ENCODE results near the gene NOS1. TPM values are rescaled to one million over a fixed set of nuclear protein-coding genes. Genes with fewer than 3 reads are reported as not detected.

The NOS1 gene
- total RNA-seq, 3 donors from 2014 or later: under 0.01 to 0.16 TPM; not detected in 1

DNA sequence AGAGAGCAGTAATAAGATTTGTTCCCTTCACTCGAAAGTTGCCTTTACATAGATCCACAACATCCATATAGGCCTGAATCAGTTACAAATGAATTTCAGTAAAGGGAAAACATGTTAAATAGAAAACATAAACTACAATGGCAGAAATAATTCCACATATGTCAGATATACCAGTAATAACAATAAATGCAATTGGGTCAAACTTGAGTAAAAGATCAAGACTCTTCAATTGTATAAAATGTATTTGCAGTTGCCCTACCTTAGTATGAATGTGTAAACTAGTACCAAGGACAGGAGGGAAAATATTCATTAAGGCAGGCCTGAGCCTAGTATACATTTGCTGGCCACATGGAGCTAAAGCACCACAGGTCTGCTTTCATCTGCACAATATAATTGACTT is 17.6 kb downstream of the NOS1 start:
- Histone ChIP-seq H3K36me3 (no peaks in the 10 kb centered on the region), H3K4me3 (no peak overlapping the region), H3K9me3 (peaks cover 0 to 5% of the 10 kb centered on the region in 2 donors), H3K27ac (no peak overlapping the region), H3K27me3 (no peaks in the 10 kb centered on the region), H3K4me1 (no peaks in the 10 kb centered on the region)
- TF ChIP-seq, protein P1, sequence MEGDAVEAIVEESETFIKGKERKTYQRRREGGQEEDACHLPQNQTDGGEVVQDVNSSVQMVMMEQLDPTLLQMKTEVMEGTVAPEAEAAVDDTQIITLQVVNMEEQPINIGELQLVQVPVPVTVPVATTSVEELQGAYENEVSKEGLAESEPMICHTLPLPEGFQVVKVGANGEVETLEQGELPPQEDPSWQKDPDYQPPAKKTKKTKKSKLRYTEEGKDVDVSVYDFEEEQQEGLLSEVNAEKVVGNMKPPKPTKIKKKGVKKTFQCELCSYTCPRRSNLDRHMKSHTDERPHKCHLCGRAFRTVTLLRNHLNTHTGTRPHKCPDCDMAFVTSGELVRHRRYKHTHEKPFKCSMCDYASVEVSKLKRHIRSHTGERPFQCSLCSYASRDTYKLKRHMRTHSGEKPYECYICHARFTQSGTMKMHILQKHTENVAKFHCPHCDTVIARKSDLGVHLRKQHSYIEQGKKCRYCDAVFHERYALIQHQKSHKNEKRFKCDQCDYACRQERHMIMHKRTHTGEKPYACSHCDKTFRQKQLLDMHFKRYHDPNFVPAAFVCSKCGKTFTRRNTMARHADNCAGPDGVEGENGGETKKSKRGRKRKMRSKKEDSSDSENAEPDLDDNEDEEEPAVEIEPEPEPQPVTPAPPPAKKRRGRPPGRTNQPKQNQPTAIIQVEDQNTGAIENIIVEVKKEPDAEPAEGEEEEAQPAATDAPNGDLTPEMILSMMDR (IDR thresholded peaks at IDR 0.05): no peak
- TF ChIP-seq POLR2AphosphoS5 (IDR thresholded peaks at IDR 0.05) (no peak), POLR2A (IDR thresholded peaks at IDR 0.05) (no peak)
- intact Hi-C loops (cut with DNase I; ENCODE audit: low total_unique reads): no loop called here
- DNase-seq (ENCODE audit: low spot score in 2 of 2): no peak

DNA sequence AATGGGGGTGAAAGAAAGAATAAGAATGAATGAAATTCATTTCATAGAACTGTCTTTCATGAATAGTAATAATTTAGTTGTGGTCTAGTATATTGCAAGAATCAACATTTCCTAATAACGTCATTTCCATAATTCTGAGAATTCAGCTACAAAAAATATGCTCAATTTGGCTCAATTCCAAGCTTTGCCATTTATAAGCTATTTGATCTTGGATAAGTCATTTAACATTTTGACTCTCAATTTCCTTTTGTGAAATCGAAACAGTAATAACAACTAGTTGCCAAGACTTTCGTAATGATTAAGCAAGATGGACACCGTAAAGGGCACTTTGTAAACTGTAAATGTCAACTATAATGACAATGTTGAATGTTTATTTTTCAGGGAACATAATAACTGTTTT is 18.1 kb downstream of the NOS1 start:
- H3K27ac ChIP-seq: no peak overlapping the region
- no peaks in the 10 kb centered on the region for H3K36me3 ChIP-seq
- H3K4me1 ChIP-seq: no peaks in the 10 kb centered on the region
- peaks cover 0 to 5% of the 10 kb centered on the region in 2 donors for H3K9me3 ChIP-seq
- no peaks in the 10 kb centered on the region for H3K27me3 ChIP-seq
- no peak for DNase-seq (ENCODE audit: low spot score in 2 of 2)
- TF ChIP-seq POLR2A (IDR thresholded peaks at IDR 0.05) (no peak), POLR2AphosphoS5 (IDR thresholded peaks at IDR 0.05) (no peak)
- TF ChIP-seq, protein P1 (IDR thresholded peaks at IDR 0.05): no peak
- H3K4me3 ChIP-seq: no peak overlapping the region
- intact Hi-C loops (cut with DNase I; ENCODE audit: low total_unique reads): no loop called here

DNA sequence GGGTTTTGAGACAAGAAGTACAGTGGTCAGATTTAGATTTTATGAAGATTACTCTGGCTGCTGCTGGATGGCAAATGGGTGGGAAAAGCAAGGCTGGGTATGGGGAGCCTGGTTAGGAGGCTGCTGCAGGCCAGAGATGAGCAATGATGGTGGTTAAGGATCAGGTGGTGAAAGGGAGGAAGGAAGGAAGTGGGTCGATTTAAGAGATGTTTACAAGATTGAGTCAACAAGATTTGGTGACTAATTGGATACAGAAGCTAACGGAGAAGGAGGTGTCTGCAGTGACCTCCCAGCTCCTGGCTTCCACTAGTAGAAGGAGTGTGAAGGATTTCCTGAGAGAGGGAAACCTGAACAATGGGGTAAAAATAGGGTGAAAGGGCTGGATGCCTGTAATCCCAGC is 18.7 kb downstream of the NOS1 start:
- Histone ChIP-seq H3K4me3 (no peak overlapping the region), H3K36me3 (no peaks in the 10 kb centered on the region), H3K27me3 (no peaks in the 10 kb centered on the region), H3K4me1 (no peaks in the 10 kb centered on the region), H3K9me3 (peaks cover 0 to 5% of the 10 kb centered on the region in 2 donors), H3K27ac (no peak overlapping the region)
- intact Hi-C loops (cut with DNase I; ENCODE audit: low total_unique reads): no loop called here
- DNase-seq (ENCODE audit: low spot score in 2 of 2): no peak
- TF ChIP-seq, protein P1 (IDR thresholded peaks at IDR 0.05): no peak
- TF ChIP-seq POLR2AphosphoS5 (IDR thresholded peaks at IDR 0.05): no peak
- no peak for TF ChIP-seq POLR2A (IDR thresholded peaks at IDR 0.05)

DNA sequence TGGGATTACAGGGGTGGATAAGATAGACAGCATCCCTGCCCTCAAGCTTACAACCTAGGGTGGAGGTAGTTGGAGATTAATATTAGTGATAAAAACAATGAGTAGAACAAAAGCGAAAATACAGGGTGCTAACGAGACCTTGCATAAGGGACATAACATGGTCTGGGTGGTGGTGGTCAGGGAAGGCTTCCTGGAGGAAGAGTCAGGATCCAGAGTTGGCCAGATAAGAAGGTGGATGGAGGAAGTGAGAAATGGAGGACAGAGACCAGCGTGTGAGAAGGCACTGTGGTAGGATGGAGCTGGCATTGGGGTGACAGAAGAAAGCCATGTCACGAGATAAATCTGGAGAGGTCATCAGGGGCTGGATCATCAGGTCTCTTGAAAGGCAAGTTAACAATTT is 19.2 kb downstream of the NOS1 start:
- intact Hi-C loops (cut with DNase I; ENCODE audit: low total_unique reads): no loop called here
- no peak for DNase-seq (ENCODE audit: low spot score in 2 of 2)
- no peak overlapping the region for H3K4me3 ChIP-seq
- no peak for TF ChIP-seq POLR2A (IDR thresholded peaks at IDR 0.05)
- TF ChIP-seq, protein P1 (IDR thresholded peaks at IDR 0.05): no peak
- no peak for TF ChIP-seq POLR2AphosphoS5 (IDR thresholded peaks at IDR 0.05)
- peaks cover 0 to 5% of the 10 kb centered on the region in 2 donors for H3K9me3 ChIP-seq
- H3K27ac ChIP-seq: no peak overlapping the region
- H3K27me3 ChIP-seq: no peaks in the 10 kb centered on the region
- H3K36me3 ChIP-seq: no peaks in the 10 kb centered on the region
- no peaks in the 10 kb centered on the region for H3K4me1 ChIP-seq

DNA sequence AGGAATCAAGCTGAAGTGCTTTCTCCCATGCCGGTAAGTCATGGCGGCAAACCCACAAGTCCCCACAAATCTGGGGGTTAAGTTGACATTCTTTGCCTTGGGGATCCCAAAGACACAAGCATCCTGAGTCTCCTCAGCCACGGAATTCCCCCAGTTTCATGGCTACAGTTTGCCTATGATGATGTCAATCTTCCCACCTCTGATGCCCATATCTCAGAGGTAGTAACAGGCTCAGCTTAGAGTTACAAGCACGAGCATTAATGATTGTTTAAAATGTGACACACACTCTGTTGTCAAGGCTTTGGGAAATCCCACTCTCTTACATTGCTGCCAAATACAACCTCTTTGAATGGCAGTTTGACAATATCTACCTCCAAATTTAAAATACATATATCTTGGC is 22.3 kb downstream of the NOS1 start:
- no peaks in the 10 kb centered on the region for H3K36me3 ChIP-seq
- H3K4me1 ChIP-seq: no peaks in the 10 kb centered on the region
- TF ChIP-seq POLR2AphosphoS5 (IDR thresholded peaks at IDR 0.05) (no peak), POLR2A (IDR thresholded peaks at IDR 0.05) (no peak)
- TF ChIP-seq, protein P1 (IDR thresholded peaks at IDR 0.05): no peak
- no peak overlapping the region for H3K4me3 ChIP-seq
- intact Hi-C loops (cut with DNase I; ENCODE audit: low total_unique reads): no loop called here
- no peak for DNase-seq (ENCODE audit: low spot score in 2 of 2)
- H3K27me3 ChIP-seq: no peaks in the 10 kb centered on the region
- peaks cover 0 to 4% of the 10 kb centered on the region in 2 donors for H3K9me3 ChIP-seq
- no peak overlapping the region for H3K27ac ChIP-seq

Data from breast epithelium (tissue), 4 donors.